ENCODE data around the gene LETM1. TPM values are rescaled to one million over a fixed set of nuclear protein-coding genes. Genes with fewer than 3 reads are reported as not detected.

The LETM1 gene
- total RNA-seq, 1 experiment from 2014 or later = 67.3 TPM

- Histone ChIP-seq H3K9me3 (ENCODE audit: control insufficient read depth in 1 of 2, insufficient read depth in 1 of 2, low read depth in 1 of 2, low read length in 2 of 2) (no peaks in the 10 kb centered on the region), H4K20me1 (ENCODE audit: insufficient read depth) (peaks cover 11% of the 10 kb centered on the region; the same call in 1 of the 2 replicates), H3K9me2 (ENCODE audit: insufficient read depth) (no peaks in the 10 kb centered on the region), H2AFZ (ENCODE audit: low read depth, low read length, poor library complexity, severe bottlenecking) (no peak overlapping the region), H3K9ac (ENCODE audit: low read length) (no peak overlapping the region), H3K79me2 (ENCODE audit: insufficient read depth, low read length) (peaks cover 91% of the 10 kb centered on the region), H3K36me3 (ENCODE audit: control insufficient read depth in 1 of 2, insufficient read depth in 2 of 2, low read length in 2 of 2) (peaks cover 0 to 20% of the 10 kb centered on the region in 2 experiments; a peak in 1 of 4 replicates), H3K4me1 (ENCODE audit: control insufficient read depth in 1 of 2, insufficient read depth in 2 of 2, low read length in 2 of 2) (peaks cover 31 to 46% of the 10 kb centered on the region in 2 experiments), H3K27me3 (ENCODE audit: insufficient read depth, low read length) (no peaks in the 10 kb centered on the region), H3K27ac (ENCODE audit: low read depth, low read length) (peak overlapping the region; percentile 13; the same call in 1 of the 2 replicates), H3K4me3 (replicated peaks in 1 of 2; ENCODE audit: low read depth in 1 of 2, low read length in 2 of 2) (no peak overlapping the region), H3K4me2 (ENCODE audit: low read length) (no peak overlapping the region)
- intact Hi-C loops (cut with micrococcal nuclease) = no loop called here
- ChIA-PET POLR2A (no interaction called here), RAD21 (ENCODE audit: low non-redundant PET in 1 of 2, low total read pairs in 2 of 2, uncharacterized antibody in 2 of 2, unreplicated experiment in 2 of 2) (no interaction called here), CTCF (interaction anchor here (1.4 kb wide), 1 partner anchor 105 kb away, joined by 3 read pairs; no protein-coding TSS in a partner anchor)
- DNase-seq (ENCODE audit: low read depth, low spot score) = no peak
- BruUV-seq (replicated peaks) = no TSS peak
- no peak for TF ChIP-seq SRF (IDR thresholded peaks at IDR 0.05; ENCODE audit: low read depth)
- TF ChIP-seq TCF7L2 (IDR thresholded peaks at IDR 0.05; ENCODE audit: borderline replicate concordance, extremely low read depth, insufficient read depth, insufficient read length) = no peak
- no peak for TF ChIP-seq EGR1 (IDR thresholded peaks at IDR 0.05; ENCODE audit: low read depth)
- ATAC-seq = no peak
These were observed 2.9 kb downstream of the LETM1 start for GRCh38 chr4:1852904-1853623.

- Histone ChIP-seq H3K4me2 (ENCODE audit: low read length) (peak overlapping the region; percentile 23; the same call in 1 of the 2 replicates), H3K36me3 (ENCODE audit: control insufficient read depth in 1 of 2, insufficient read depth in 2 of 2, low read length in 2 of 2) (peaks cover 3 to 26% of the 10 kb centered on the region in 2 experiments; a peak in 2 of 4 replicates), H3K4me3 (replicated peaks in 1 of 2; ENCODE audit: low read depth in 1 of 2, low read length in 2 of 2) (no peak overlapping the region), H3K79me2 (ENCODE audit: insufficient read depth, low read length) (peaks cover 86% of the 10 kb centered on the region), H3K4me1 (ENCODE audit: control insufficient read depth in 1 of 2, insufficient read depth in 2 of 2, low read length in 2 of 2) (peaks cover 22 to 33% of the 10 kb centered on the region in 2 experiments; a peak in 3 of 4 replicates), H3K27me3 (ENCODE audit: insufficient read depth, low read length) (no peaks in the 10 kb centered on the region), H3K9me3 (ENCODE audit: control insufficient read depth in 1 of 2, insufficient read depth in 1 of 2, low read depth in 1 of 2, low read length in 2 of 2) (no peaks in the 10 kb centered on the region), H2AFZ (ENCODE audit: low read depth, low read length, poor library complexity, severe bottlenecking) (no peak overlapping the region), H3K9ac (ENCODE audit: low read length) (no peak overlapping the region), H3K27ac (ENCODE audit: low read depth, low read length) (peak overlapping the region; percentile 12; the same call in 1 of the 2 replicates), H4K20me1 (ENCODE audit: insufficient read depth) (peaks cover 11% of the 10 kb centered on the region; the same call in 1 of the 2 replicates), H3K9me2 (ENCODE audit: insufficient read depth) (no peaks in the 10 kb centered on the region)
- ChIA-PET RAD21 (ENCODE audit: low non-redundant PET in 1 of 2, low total read pairs in 2 of 2, uncharacterized antibody in 2 of 2, unreplicated experiment in 2 of 2) (no interaction called here), POLR2A (no interaction called here), CTCF (no interaction called here)
- DNase-seq (ENCODE audit: low read depth, low spot score) (no peak), ATAC-seq (no peak)
- BruUV-seq (replicated peaks) = no TSS peak
- intact Hi-C loops (cut with micrococcal nuclease) = no loop called here
- TF ChIP-seq POLR2A (IDR thresholded peaks at IDR 0.05; ENCODE audit: borderline replicate concordance, extremely low read depth, insufficient read depth, insufficient read length) = no peak
- no peak for TF ChIP-seq POLR2AphosphoS5 (IDR thresholded peaks at IDR 0.05; ENCODE audit: low read depth, low read length)
- no peak for TF ChIP-seq ZFX (IDR thresholded peaks at IDR 0.05)
- TF ChIP-seq ELF1 (IDR thresholded peaks at IDR 0.05; ENCODE audit: borderline replicate concordance, low read depth) = no peak
- TF ChIP-seq CTCF (IDR thresholded peaks at IDR 0.05 in 2 of 3, conservative IDR thresholded peaks at IDR 0.05 in 1 of 3; ENCODE audit: borderline replicate concordance in 1 of 3, insufficient read depth in 1 of 3, low read depth in 2 of 3, low read length in 2 of 3) = no peak
- no peak for TF ChIP-seq CBX3 (IDR thresholded peaks at IDR 0.05; ENCODE audit: low read depth)
- TF ChIP-seq TCF7L2 (IDR thresholded peaks at IDR 0.05; ENCODE audit: borderline replicate concordance, extremely low read depth, insufficient read depth, insufficient read length) = no peak
- TF ChIP-seq ZBTB33 (IDR thresholded peaks at IDR 0.05; ENCODE audit: extremely low read depth, insufficient replicate concordance, low read length) = no peak
- TF ChIP-seq RAD21 (IDR thresholded peaks at IDR 0.05; ENCODE audit: low read depth) = no peak
- TF ChIP-seq ATF3 (IDR thresholded peaks at IDR 0.05) = no peak
These were observed 4.2 kb downstream of the LETM1 start for GRCh38 chr4:1851575-1852410.
